Gastrocnemius medialis (tissue), 4 donors: Measurements from ENCODE around the gene AGFG2. TPM values are rescaled to one million over a fixed set of nuclear protein-coding genes. Genes with fewer than 3 reads are reported as not detected.

ENCODE experiments used
- ATAC-seq, 2 donors: fragments of 150-250 bp; one replicate each; pipeline ENCODE4 v1.9.1; 2016
- DNase-seq, 2 donors: peaks; one replicate each; pipeline ENCODE4 v3.0.0-alpha.2; 2019
- H3K27ac ChIP-seq, 4 donors: fragments of 200-600 bp; sonication (generic); 1 replicate in 1 of 4; 2 replicates in 3 of 4; pipeline ENCODE4 v1.5.1; 2016 to 2018; ENCODE audit warnings: mild to moderate bottlenecking in 2 of 4, moderate library complexity in 1 of 4
- H3K27me3 ChIP-seq, 3 donors: fragments of 200-600 bp; sonication (generic) in 2 of 3; 1 replicate in 1 of 3; 2 replicates in 2 of 3; pipeline versions ENCODE4 v1.5.1 to v1.6.0; 2016 to 2019; ENCODE audit warnings: mild to moderate bottlenecking in 1 of 3, moderate library complexity in 1 of 3
- H3K36me3 ChIP-seq, 2 donors: fragments of 200-600 bp; sonication (generic) in 1 of 2; one replicate each; pipeline ENCODE4 v1.5.1; 2017 to 2018
- H3K4me1 ChIP-seq, 2 donors: fragments of 200-600 bp; sonication (generic) in 1 of 2; one replicate each; pipeline ENCODE4 v1.5.1; 2016 to 2017; ENCODE audit warnings: mild to moderate bottlenecking in 2 of 2
- H3K4me3 ChIP-seq, 4 donors: fragments of 200-600 bp; sonication (generic) in 3 of 4; 1 replicate in 1 of 4; 2 replicates in 3 of 4; pipeline ENCODE4 v1.5.1; 2016 to 2019; ENCODE audit warnings: mild to moderate bottlenecking in 2 of 4
- H3K9me3 ChIP-seq, 3 donors: fragments of 200-600 bp; sonication (generic) in 2 of 3; 1 replicate in 1 of 3; 2 replicates in 2 of 3; pipeline ENCODE4 v1.5.1; 2016 to 2019
- POLR2A ChIP-seq, 2 donors: fragments of 450-650 bp; IDR thresholded peaks; one replicate each; pipeline ENCODE4 v1.6.1; 2017; ENCODE audit warnings: antibody characterized with exemption in 2 of 2, mild to moderate bottlenecking in 2 of 2, moderate library complexity in 2 of 2
- in situ Hi-C, 4 donors: fragments of 200-750 bp; cut with MboI; loops; one replicate each; pipeline versions ENCODE4 v1.15.0 to v1.8.0; 2017; ENCODE audit warnings: low sequenced_read_pairs in 4 of 4
- intact Hi-C: fragments of 100-400 bp; cut with DNase I; formaldehyde crosslinking; loops from one replicate; pipeline ENCODE4 v1.15.1; 2023; ENCODE audit warnings: low total_unique reads
- total RNA-seq, 4 donors: library from RNA; depleted of rRNA; stranded (reverse); fragments of >200 nt; gene quantifications; one replicate each; pipeline versions ENCODE4 v1.1.0 to v1.2.3, GENCODE V29; 2016
- TF ChIP-seq, protein P1 (sequence below), 5 experiments: fragments of 450-650 bp in 3 of 5; fragments of 200-600 bp in 2 of 5; sonication (generic) in 2 of 5; IDR thresholded peaks in 4 of 5; conservative IDR thresholded peaks in 1 of 5; 1 replicate in 4 of 5; 2 replicates in 1 of 5; pipeline ENCODE4 v1.5.1; 2016 to 2019; ENCODE audit warnings: antibody characterized with exemption in 5 of 5, mild to moderate bottlenecking in 3 of 5, moderate library complexity in 3 of 5

Gene AGFG2
- total RNA-seq, 4 donors from 2014 or later: 10.7 to 16.4 (median 13.5) TPM

DNA sequence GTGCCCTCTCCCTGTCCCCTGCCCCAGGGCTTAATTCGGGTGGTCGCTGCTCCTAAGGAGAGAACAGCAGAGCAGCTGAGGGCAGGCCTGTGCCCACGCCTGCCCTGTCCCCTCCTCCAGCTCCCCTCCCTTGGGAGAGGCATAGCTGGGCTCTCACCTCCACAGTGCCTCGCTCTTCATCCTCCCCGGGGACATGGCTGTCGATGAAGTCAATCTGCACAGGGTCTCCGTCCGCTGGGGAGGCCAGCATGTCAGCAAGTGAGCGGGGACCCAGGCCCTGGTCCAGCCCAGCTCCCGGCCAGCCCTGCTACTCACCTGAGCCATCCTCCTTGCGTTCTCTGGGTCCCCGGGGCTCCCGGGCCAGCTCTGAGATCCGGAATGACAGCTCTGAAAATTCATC lies 38.5 kb downstream of the AGFG2 start:
- H3K27me3 ChIP-seq: peaks cover 2 to 14% (median 14%) of the 10 kb centered on the region in 3 donors
- peaks cover 0 to 88% of the 10 kb centered on the region in 2 donors for H3K36me3 ChIP-seq
- ATAC-seq: no peak
- in situ Hi-C loops (loop anchor here in 1 of 4 donors (25.0 kb wide), 1 partner anchor 285 kb away; the partner anchor contains the start of genes SLC12A9 and TRIP6), intact Hi-C loops (no loop called here)
- H3K9me3 ChIP-seq: no peaks in the 10 kb centered on the region
- H3K4me1 ChIP-seq: no peaks in the 10 kb centered on the region
- no peak for TF ChIP-seq POLR2A (IDR thresholded peaks at IDR 0.05)
- TF ChIP-seq, protein P1, sequence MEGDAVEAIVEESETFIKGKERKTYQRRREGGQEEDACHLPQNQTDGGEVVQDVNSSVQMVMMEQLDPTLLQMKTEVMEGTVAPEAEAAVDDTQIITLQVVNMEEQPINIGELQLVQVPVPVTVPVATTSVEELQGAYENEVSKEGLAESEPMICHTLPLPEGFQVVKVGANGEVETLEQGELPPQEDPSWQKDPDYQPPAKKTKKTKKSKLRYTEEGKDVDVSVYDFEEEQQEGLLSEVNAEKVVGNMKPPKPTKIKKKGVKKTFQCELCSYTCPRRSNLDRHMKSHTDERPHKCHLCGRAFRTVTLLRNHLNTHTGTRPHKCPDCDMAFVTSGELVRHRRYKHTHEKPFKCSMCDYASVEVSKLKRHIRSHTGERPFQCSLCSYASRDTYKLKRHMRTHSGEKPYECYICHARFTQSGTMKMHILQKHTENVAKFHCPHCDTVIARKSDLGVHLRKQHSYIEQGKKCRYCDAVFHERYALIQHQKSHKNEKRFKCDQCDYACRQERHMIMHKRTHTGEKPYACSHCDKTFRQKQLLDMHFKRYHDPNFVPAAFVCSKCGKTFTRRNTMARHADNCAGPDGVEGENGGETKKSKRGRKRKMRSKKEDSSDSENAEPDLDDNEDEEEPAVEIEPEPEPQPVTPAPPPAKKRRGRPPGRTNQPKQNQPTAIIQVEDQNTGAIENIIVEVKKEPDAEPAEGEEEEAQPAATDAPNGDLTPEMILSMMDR (IDR thresholded peaks at IDR 0.05 in 4 of 5, conservative IDR thresholded peaks at IDR 0.05 in 1 of 5): no peak
- no peak overlapping the region for H3K27ac ChIP-seq
- DNase-seq: no peak
- H3K4me3 ChIP-seq: no peak overlapping the region

DNA sequence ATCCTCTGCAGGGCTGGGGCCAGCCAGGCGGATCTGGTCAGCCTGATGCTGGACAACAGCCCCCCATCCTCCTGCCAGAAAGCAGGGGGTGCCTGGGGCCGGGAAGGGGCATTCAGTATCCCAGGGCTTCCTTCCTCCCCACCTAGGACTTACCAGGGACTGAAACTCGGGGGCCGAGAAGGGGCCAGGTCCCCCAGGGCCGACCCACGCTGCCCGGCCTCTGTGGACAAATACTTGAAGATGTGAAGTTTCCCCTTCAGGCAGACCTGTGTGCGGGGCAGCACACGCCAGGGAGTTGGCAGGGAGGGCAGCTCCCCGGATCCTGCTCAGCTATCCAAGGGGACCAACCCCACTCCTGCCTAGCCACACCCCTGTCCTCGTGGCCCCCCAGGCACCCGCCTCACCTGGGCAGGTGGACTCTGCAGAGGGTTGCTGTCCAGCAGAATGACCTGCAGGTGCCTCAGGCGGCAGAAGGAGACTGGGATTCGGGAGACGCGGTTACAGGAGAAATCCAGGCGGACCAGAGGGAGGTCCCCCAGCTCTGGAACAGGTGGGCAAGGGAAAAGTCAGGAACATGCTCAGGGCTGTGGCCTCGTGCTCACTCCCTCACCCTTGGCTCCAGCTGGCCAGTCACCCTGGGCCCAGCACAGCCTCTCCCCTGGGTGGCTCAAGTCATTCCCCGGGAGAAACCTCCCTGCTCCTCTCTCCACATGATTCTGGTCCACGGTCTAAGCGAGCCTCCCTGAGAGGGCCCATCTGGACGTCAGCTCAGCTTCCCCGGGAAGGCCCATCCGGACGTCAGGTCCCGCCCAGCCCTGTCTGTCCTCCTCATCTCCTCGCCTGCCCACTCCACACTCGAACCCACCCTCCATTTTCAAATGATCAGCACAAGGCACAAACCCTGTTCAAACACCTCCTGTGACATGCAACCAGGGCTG lies 39.5 kb downstream of the AGFG2 start:
- Histone ChIP-seq H3K9me3 (no peaks in the 10 kb centered on the region), H3K27me3 (peaks cover 0 to 14% (median 10%) of the 10 kb centered on the region in 3 donors), H3K27ac (no peak overlapping the region), H3K4me3 (no peak overlapping the region), H3K36me3 (peaks cover 0 to 82% of the 10 kb centered on the region in 2 donors), H3K4me1 (peaks cover 0 to 6% of the 10 kb centered on the region in 2 donors)
- TF ChIP-seq POLR2A (IDR thresholded peaks at IDR 0.05): no peak
- TF ChIP-seq, protein P1 (IDR thresholded peaks at IDR 0.05 in 4 of 5, conservative IDR thresholded peaks at IDR 0.05 in 1 of 5): no peak
- DNase-seq (no peak), ATAC-seq (no peak)
- intact Hi-C loops: no loop called here
- in situ Hi-C loops: loop anchor here in 1 of 4 donors (25.0 kb wide), 1 partner anchor 284 kb away; the partner anchor contains the start of genes SLC12A9 and TRIP6

DNA sequence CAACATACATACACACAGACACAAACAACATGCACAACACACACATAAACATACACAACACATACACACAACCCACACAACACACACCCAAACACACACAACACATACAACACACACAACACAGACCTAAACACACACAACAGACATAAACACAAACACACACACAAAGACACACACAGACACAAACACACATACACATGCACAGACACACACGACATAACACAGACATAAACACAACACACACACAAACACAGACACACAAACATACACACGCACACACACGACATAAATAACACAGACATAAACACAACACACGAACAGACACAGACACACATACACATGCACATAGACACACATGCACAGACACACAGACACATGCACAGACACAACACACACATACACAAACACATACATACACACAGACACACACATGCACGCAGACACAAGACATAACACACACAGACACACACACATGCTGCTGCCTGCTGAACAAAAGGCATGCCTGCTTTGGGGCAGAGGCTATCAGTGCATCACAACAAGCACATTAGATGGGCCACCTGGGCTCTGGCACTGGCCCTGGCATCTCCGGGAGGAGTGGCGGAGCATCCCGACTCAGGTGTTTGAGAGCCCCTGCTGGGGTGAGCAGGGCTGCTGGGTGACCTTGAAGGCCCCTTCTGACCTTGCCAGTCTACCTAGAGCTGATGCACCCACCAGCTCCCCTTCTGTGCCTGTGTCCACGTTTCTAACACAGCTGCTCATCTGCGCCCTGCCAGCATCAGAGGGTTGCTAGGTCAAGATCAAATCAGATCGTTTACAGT lies 41.7 kb downstream of the AGFG2 start:
- peaks cover 0 to 3% (median 0%) of the 10 kb centered on the region in 3 donors for H3K27me3 ChIP-seq
- in situ Hi-C loops: loop anchor here in 1 of 4 donors (10.0 to 25.0 kb wide), 2 partner anchors 114 to 282 kb away; partner anchors contain the start of genes GIGYF1, SLC12A9 and TRIP6
- TF ChIP-seq, protein P1 (IDR thresholded peaks at IDR 0.05 in 4 of 5, conservative IDR thresholded peaks at IDR 0.05 in 1 of 5): no peak
- no peak for TF ChIP-seq POLR2A (IDR thresholded peaks at IDR 0.05)
- H3K4me1 ChIP-seq: peaks cover 11 to 24% of the 10 kb centered on the region in 2 donors
- no peaks in the 10 kb centered on the region for H3K9me3 ChIP-seq
- DNase-seq (no peak), ATAC-seq (no peak)
- peaks cover 0 to 65% of the 10 kb centered on the region in 2 donors for H3K36me3 ChIP-seq
- no peak overlapping the region for H3K27ac ChIP-seq
- no peak overlapping the region for H3K4me3 ChIP-seq
- intact Hi-C loops: no loop called here

GRCh38 chr7:100582041-100582579 lies 43.1 kb downstream of the AGFG2 start:
- no peaks in the 10 kb centered on the region for H3K27me3 ChIP-seq
- in situ Hi-C loops: loop anchor here in 1 of 4 donors (10.0 to 25.0 kb wide), 2 partner anchors 113 to 280 kb away; partner anchors contain the start of genes GIGYF1, SLC12A9 and TRIP6
- H3K36me3 ChIP-seq: peaks cover 0 to 50% of the 10 kb centered on the region in 2 donors
- no peak for ATAC-seq
- intact Hi-C loops: no loop called here
- H3K4me3 ChIP-seq: no peak overlapping the region
- H3K27ac ChIP-seq: no peak overlapping the region
- peaks cover 11 to 29% of the 10 kb centered on the region in 2 donors for H3K4me1 ChIP-seq
- H3K9me3 ChIP-seq: no peaks in the 10 kb centered on the region
- no peak for TF ChIP-seq POLR2A (IDR thresholded peaks at IDR 0.05)
- TF ChIP-seq, protein P1 (IDR thresholded peaks at IDR 0.05 in 4 of 5, conservative IDR thresholded peaks at IDR 0.05 in 1 of 5): no peak
- DNase-seq: no peak
